K562 (cell line): ENCODE data around the gene SOX18. TPM values are rescaled to one million over a fixed set of nuclear protein-coding genes. Genes with fewer than 3 reads are reported as not detected.

Experiments used
- CC2D1A ChIP-seq: fragments of 450-650 bp; IDR thresholded peaks from 2 replicates; pipeline ENCODE4 v1.6.1; 2017; ENCODE audit warnings: mild to moderate bottlenecking
- CHD4 ChIP-seq: fragments of 200-600 bp; sonication (generic); IDR thresholded peaks from 3 replicates; pipeline ENCODE4 v1.6.1; 2012; ENCODE audit warnings: low read depth, mild to moderate bottlenecking, mixed read lengths, low read length, inconsistent platforms; ENCODE audit not compliant: insufficient read depth, insufficient replicate concordance, poor library complexity, severe bottlenecking
- ETV1 ChIP-seq: fragments of 450-650 bp; conservative IDR thresholded peaks from 2 replicates; pipeline ENCODE4 v1.6.1; 2016; ENCODE audit warnings: missing genetic modification characterization, control low read depth, low read depth, missing compliant biosample characterization
- HNRNPK ChIP-seq: fragments of 200-400 bp; formaldehyde crosslinking; IDR thresholded peaks from one replicate; pipeline ENCODE4 v1.6.1; 2018; ENCODE audit warnings: mild to moderate bottlenecking, low read depth, low read length; ENCODE audit not compliant: poor library complexity, severe bottlenecking
- KLF1 ChIP-seq: fragments of 450-650 bp; IDR thresholded peaks from 2 replicates; pipeline ENCODE4 v1.6.1; 2016; ENCODE audit warnings: missing genetic modification characterization, missing compliant biosample characterization
- MCM2 ChIP-seq: fragments of 450-650 bp; IDR thresholded peaks from 2 replicates; pipeline ENCODE4 v1.6.1; 2017; ENCODE audit warnings: low read depth, mild to moderate bottlenecking
- MTA3 ChIP-seq: fragments of 450-650 bp; formaldehyde crosslinking; IDR thresholded peaks from 2 replicates; pipeline ENCODE4 v1.6.1; 2017; ENCODE audit warnings: mild to moderate bottlenecking, borderline replicate concordance
- RAD51 ChIP-seq: fragments of 450-650 bp; IDR thresholded peaks from 2 replicates; pipeline ENCODE4 v1.7.1; 2016; ENCODE audit warnings: low read depth, mild to moderate bottlenecking, borderline replicate concordance
- RNF2 ChIP-seq: sonication (generic); IDR thresholded peaks from 2 replicates; pipeline ENCODE4 v1.6.1; 2016
- SLC30A9 ChIP-seq: fragments of 250-450 bp; sonication (Bioruptor Pico); IDR thresholded peaks from 2 replicates; pipeline ENCODE4 v1.8.0; 2022; ENCODE audit warnings: mild to moderate bottlenecking, moderate library complexity
- SMARCE1 ChIP-seq: fragments of 450-650 bp; IDR thresholded peaks from 2 replicates; pipeline ENCODE4 v1.7.1; 2016; ENCODE audit warnings: mild to moderate bottlenecking
- SP2 ChIP-seq: IDR thresholded peaks from 2 replicates; pipeline ENCODE4 v1.6.1; 2011; ENCODE audit warnings: mild to moderate bottlenecking, low read depth, low read length, moderate library complexity; ENCODE audit not compliant: poor library complexity, severe bottlenecking; ENCODE audit errors: extremely low read depth
- TAL1 ChIP-seq: fragments of 450-650 bp; IDR thresholded peaks from 2 replicates; pipeline ENCODE4 v1.6.1; 2016; ENCODE audit warnings: mild to moderate bottlenecking
- TBL1XR1 ChIP-seq, 2 experiments: IDR thresholded peaks; 2 replicates each; pipeline ENCODE4 v1.6.1; 2012; ENCODE audit warnings: improper control_type of control experiment in 2 of 2, low read length in 2 of 2, mild to moderate bottlenecking in 1 of 2
- TBP ChIP-seq: optimal IDR thresholded peaks from 2 replicates; pipeline ENCODE3; 2011; ENCODE audit warnings: low read depth, low read length, improper control_type of control experiment
- TCF3 ChIP-seq: sonication (generic); formaldehyde crosslinking; IDR thresholded peaks from 2 replicates; pipeline ENCODE4 v1.4.0; 2020; ENCODE audit warnings: mild to moderate bottlenecking, missing genetic modification reagents
- ZNF12 ChIP-seq: sonication (generic); formaldehyde crosslinking; IDR thresholded peaks from 2 replicates; pipeline ENCODE4 v1.4.0; 2020; ENCODE audit warnings: mild to moderate bottlenecking, missing genetic modification reagents
- ZNF165 ChIP-seq: fragments of 250-450 bp; sonication (Bioruptor Pico); IDR thresholded peaks from 2 replicates; pipeline ENCODE4 v1.4.0; 2020; ENCODE audit warnings: borderline replicate concordance
- ZNF232 ChIP-seq: sonication (generic); formaldehyde crosslinking; IDR thresholded peaks from 2 replicates; pipeline ENCODE4 v1.8.0; 2022; ENCODE audit warnings: mild to moderate bottlenecking, missing genetic modification reagents
- ZNF316 ChIP-seq: fragments of 450-650 bp; IDR thresholded peaks from 2 replicates; pipeline ENCODE4 v1.6.1; 2016
- ZNF354B ChIP-seq: fragments of 250-450 bp; sonication (Bioruptor Pico); IDR thresholded peaks from 2 replicates; pipeline ENCODE4 v1.4.0; 2020
- ZNF77 ChIP-seq: fragments of 250-450 bp; sonication (Bioruptor Pico); IDR thresholded peaks from 2 replicates; pipeline ENCODE4 v1.5.0; 2020
- polyA plus RNA-seq, 8 experiments: library from polyadenylated mRNA; depleted of rRNA in 4 of 8; stranded (reverse) in 5 of 8; unstranded in 3 of 8; fragments of >200 nt; fragmentation: Nextera tagmentation in 2 of 8; fragmentation: Illumina TruSeq in 1 of 8; extraction: Ambion mirVana in 2 of 8; extraction: Trizol in 1 of 8; gene quantifications; 2 replicates each; pipeline versions ENCODE4 v1.2.1 to v1.2.3, GENCODE V29; 2011 to 2014; ENCODE audit warnings: inconsistent platforms in 1 of 8, missing spikeins in 1 of 8
- total RNA-seq, 7 experiments: library from RNA; depleted of rRNA in 6 of 7; stranded (reverse); fragments of >200 nt in 6 of 7; fragmentation: Illumina TruSeq in 2 of 7; extraction: Trizol in 2 of 7; gene quantifications; 2 replicates each; pipeline versions ENCODE4 v1.2.1 to v1.2.3, GENCODE V29; 2011 to 2021; ENCODE audit warnings: low replicate concordance in 1 of 7
- TF ChIP-seq, protein P1 (sequence below): fragments of 250-450 bp; sonication (Bioruptor Pico); IDR thresholded peaks from 2 replicates; pipeline ENCODE4 v1.4.0; 2020; ENCODE audit warnings: mild to moderate bottlenecking, moderate library complexity
- TF ChIP-seq, protein P2 (sequence below): fragments of 250-450 bp; sonication (Bioruptor Pico); IDR thresholded peaks from 2 replicates; pipeline ENCODE4 v1.4.0; 2020; ENCODE audit warnings: mild to moderate bottlenecking
- TF ChIP-seq, protein P3 (sequence below): fragments of 450-650 bp; formaldehyde crosslinking; IDR thresholded peaks from 2 replicates; pipeline ENCODE4 v1.4.0; 2022; ENCODE audit warnings: missing genetic modification characterization

Gene SOX18
- total and polyA plus RNA-seq, 9 of the 15 experiments (the other 6 are each of a cell fraction or from before 2014, with no cell fraction given), result 0.15 to 19.8 (median 0.33) TPM

DNA sequence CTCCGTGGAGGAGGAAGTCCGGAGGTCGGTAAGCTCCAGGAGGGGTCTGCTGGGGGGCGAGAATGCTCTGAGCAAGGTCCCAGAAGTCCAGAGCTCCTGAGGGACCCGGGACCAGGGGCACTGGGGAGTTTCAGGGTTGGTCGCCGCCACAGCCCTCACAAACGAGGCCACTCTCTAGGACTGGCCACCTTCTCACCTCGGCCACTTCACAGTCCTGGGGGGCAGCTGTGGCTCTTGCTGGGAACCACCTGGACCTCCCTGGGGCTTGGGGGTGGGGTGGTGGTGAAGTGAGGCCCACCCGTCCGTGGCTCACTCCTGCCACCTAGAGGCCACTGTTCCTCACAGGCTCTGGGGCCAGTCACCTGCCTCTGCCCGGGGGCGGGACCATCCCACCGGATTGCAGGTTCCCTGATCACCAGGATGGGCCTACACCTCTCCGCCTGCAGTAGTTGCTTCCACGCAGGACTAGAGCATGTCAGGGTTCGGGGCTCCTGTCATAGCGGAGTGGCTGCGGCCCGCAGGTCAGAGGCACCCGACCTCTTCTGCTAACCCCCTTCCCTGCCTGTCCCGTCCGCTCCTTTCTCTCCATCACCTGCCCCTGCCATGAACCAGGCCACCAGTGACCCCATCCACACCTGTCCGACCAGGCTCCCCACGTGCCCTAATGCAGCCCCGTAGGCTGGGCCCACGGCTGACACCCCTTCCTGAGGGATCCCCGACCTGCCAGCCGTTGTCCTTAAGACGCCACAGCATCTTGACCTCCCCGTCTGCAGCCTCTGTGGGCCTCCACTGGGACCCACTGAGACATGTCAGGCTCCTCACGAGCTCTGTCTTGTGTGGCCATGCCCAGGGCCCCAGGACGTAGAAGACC, 8.4 kb upstream of the SOX18 start (continued):
- TF ChIP-seq TBL1XR1 (IDR thresholded peaks at IDR 0.05; ENCODE audit: low read length in 2 of 2) (no peak), ZNF316 (no peak), RNF2 (no peak), KLF1 (tag) (no peak), SMARCE1 (no peak), CC2D1A (peak; percentile 74; the same call in 1 of the 2 replicates), ZNF165 (CRISPR knock-in tag) (no peak), ZNF232 (CRISPR knock-in tag) (no peak), SLC30A9 (CRISPR knock-in tag) (no peak), MCM2 (no peak), CHD4 (no peak), ETV1 (tag) (no peak), ZNF77 (CRISPR knock-in tag) (no peak), SP2 (no peak), ZNF12 (CRISPR knock-in tag) (no peak), MTA3 (no peak), ZNF354B (no peak), TBP (no peak), HNRNPK (no peak), TAL1 (no peak), RAD51 (no peak), TCF3 (CRISPR knock-in tag) (no peak)
- TF ChIP-seq, protein P1, sequence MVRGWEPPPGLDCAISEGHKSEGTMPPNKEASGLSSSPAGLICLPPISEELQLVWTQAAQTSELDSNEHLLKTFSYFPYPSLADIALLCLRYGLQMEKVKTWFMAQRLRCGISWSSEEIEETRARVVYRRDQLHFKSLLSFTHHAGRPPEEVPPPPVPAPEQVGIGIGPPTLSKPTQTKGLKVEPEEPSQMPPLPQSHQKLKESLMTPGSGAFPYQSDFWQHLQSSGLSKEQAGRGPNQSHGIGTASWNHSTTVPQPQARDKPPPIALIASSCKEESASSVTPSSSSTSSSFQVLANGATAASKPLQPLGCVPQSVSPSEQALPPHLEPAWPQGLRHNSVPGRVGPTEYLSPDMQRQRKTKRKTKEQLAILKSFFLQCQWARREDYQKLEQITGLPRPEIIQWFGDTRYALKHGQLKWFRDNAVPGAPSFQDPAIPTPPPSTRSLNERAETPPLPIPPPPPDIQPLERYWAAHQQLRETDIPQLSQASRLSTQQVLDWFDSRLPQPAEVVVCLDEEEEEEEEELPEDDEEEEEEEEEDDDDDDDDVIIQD, result no peak
- TF ChIP-seq, protein P2, sequence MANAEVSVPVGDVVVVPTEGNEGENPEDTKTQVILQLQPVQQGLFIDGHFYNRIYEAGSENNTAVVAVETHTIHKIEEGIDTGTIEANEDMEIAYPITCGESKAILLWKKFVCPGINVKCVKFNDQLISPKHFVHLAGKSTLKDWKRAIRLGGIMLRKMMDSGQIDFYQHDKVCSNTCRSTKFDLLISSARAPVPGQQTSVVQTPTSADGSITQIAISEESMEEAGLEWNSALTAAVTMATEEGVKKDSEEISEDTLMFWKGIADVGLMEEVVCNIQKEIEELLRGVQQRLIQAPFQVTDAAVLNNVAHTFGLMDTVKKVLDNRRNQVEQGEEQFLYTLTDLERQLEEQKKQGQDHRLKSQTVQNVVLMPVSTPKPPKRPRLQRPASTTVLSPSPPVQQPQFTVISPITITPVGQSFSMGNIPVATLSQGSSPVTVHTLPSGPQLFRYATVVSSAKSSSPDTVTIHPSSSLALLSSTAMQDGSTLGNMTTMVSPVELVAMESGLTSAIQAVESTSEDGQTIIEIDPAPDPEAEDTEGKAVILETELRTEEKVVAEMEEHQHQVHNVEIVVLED (CRISPR knock-in tag), result no peak
- TF ChIP-seq, protein P3, sequence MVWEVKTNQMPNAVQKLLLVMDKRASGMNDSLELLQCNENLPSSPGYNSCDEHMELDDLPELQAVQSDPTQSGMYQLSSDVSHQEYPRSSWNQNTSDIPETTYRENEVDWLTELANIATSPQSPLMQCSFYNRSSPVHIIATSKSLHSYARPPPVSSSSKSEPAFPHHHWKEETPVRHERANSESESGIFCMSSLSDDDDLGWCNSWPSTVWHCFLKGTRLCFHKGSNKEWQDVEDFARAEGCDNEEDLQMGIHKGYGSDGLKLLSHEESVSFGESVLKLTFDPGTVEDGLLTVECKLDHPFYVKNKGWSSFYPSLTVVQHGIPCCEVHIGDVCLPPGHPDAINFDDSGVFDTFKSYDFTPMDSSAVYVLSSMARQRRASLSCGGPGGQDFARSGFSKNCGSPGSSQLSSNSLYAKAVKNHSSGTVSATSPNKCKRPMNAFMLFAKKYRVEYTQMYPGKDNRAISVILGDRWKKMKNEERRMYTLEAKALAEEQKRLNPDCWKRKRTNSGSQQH, result no peak
